Ovary (tissue), 3 donors: ENCODE measurements around the gene TXNRD3.

Experiments used
- CTCF ChIP-seq, 3 donors: fragments of 450-650 bp in 2 of 3; fragments of 200-600 bp in 1 of 3; IDR thresholded peaks; one replicate each; pipeline versions ENCODE4 v1.5.1 to v1.8.0; 2016 to 2022; ENCODE audit warnings: antibody characterized with exemption in 3 of 3, mild to moderate bottlenecking in 1 of 3
- POLR2A ChIP-seq: fragments of 450-650 bp; IDR thresholded peaks from one replicate; pipeline ENCODE4 v1.6.1; 2017; ENCODE audit warnings: antibody characterized with exemption, mild to moderate bottlenecking, moderate library complexity
- donor health status: DM: no; HTN: no; CAD: no.

- no peak for TF ChIP-seq POLR2A
- no peak for TF ChIP-seq CTCF (IDR thresholded peaks at IDR 0.05)
Measured at GRCh38 chr3:126612479-126613205, 42.3 kb downstream of the TXNRD3 start.
